Transverse colon (tissue), 4 donors: ENCODE measurements around the gene HPCAL1.

Experiments
- CTCF ChIP-seq, 5 experiments: fragments of 200-600 bp in 3 of 5; fragments of 450-650 bp in 2 of 5; sonication (generic) in 3 of 5; IDR thresholded peaks; 1 replicate in 2 of 5; 2 replicates in 3 of 5; pipeline ENCODE4 v1.5.1; 2016 to 2017; ENCODE audit warnings: antibody characterized with exemption in 5 of 5, inconsistent platforms in 3 of 5, mild to moderate bottlenecking in 2 of 5, moderate library complexity in 1 of 5
- EP300 ChIP-seq: sonication (generic); formaldehyde crosslinking; IDR thresholded peaks from one replicate; pipeline ENCODE4 v1.6.1; 2017; ENCODE audit warnings: antibody characterized with exemption, low read depth
- POLR2A ChIP-seq: fragments of 450-650 bp; IDR thresholded peaks from one replicate; pipeline ENCODE4 v1.6.1; 2016; ENCODE audit warnings: antibody characterized with exemption, mild to moderate bottlenecking, moderate library complexity
- POLR2AphosphoS5 ChIP-seq, 3 donors: sonication (generic); formaldehyde crosslinking; IDR thresholded peaks; one replicate each; pipeline ENCODE4 v1.6.1; 2016; ENCODE audit warnings: antibody characterized with exemption in 3 of 3

GRCh38 chr2:10423400-10423774, 120.7 kb downstream of the HPCAL1 start:
- no peak for TF ChIP-seq POLR2A
- TF ChIP-seq CTCF (IDR thresholded peaks at IDR 0.05), result no peak
- no peak for TF ChIP-seq EP300
- TF ChIP-seq POLR2AphosphoS5 (IDR thresholded peaks at IDR 0.05), result no peak
